Neural cell (in vitro differentiated cells): Measurements from ENCODE around the gene ABCA6. TPM values are rescaled to one million over a fixed set of nuclear protein-coding genes. Genes with fewer than 3 reads are reported as not detected.

Source experiments
- H2AFZ ChIP-seq: fragments of 200-600, 300-800 bp; sonication (generic), shearing (Covaris generic); 2 replicates; pipeline ENCODE4 v1.6.0; 2014; ENCODE audit warnings: low read depth, mild to moderate bottlenecking, antibody characterized with exemption, low read length, moderate library complexity
- H3F3A ChIP-seq: fragments of 200-600 bp; shearing (Covaris generic); 2 replicates; pipeline ENCODE4 v1.6.1; 2016; ENCODE audit warnings: mild to moderate bottlenecking, moderate library complexity, mixed read lengths, antibody characterized with exemption, low read length; ENCODE audit not compliant: insufficient read depth, poor library complexity, severe bottlenecking
- H3K27ac ChIP-seq: fragments of 200-600, 300-800 bp; sonication (generic), shearing (Covaris generic); 2 replicates; pipeline ENCODE4 v1.5.1; 2014; ENCODE audit warnings: mild to moderate bottlenecking, low read length, moderate library complexity
- H3K27me3 ChIP-seq: fragments of 300-800, 200-600 bp; sonication (generic), shearing (Covaris generic); 2 replicates; pipeline ENCODE4 v1.6.0; 2014; ENCODE audit warnings: mild to moderate bottlenecking, low read depth, low read length, moderate library complexity; ENCODE audit not compliant: insufficient read depth
- H3K36me3 ChIP-seq: fragments of 300-800, 200-600 bp; sonication (generic), shearing (Covaris generic); 2 replicates; pipeline ENCODE4 v1.5.1; 2014; ENCODE audit warnings: mild to moderate bottlenecking, antibody characterized with exemption, low read length, moderate library complexity; ENCODE audit not compliant: insufficient read depth
- H3K4me2 ChIP-seq: fragments of 300-800, 200-600 bp; sonication (generic), shearing (Covaris generic); 2 replicates; pipeline ENCODE4 v1.6.0; 2014; ENCODE audit warnings: mild to moderate bottlenecking, low read length
- H3K4me3 ChIP-seq: fragments of 300-800, 200-600 bp; sonication (generic), shearing (Covaris generic); 2 replicates; pipeline ENCODE4 v1.5.1; 2014; ENCODE audit warnings: mild to moderate bottlenecking, low read length, moderate library complexity
- H3K79me2 ChIP-seq: fragments of 200-600 bp; shearing (Covaris generic); replicated peaks from 2 replicates; pipeline ENCODE4 v1.6.0; 2014; ENCODE audit warnings: mild to moderate bottlenecking, low read length, moderate library complexity; ENCODE audit not compliant: insufficient read depth
- H3K9ac ChIP-seq: fragments of 300-800, 200-600 bp; sonication (generic), shearing (Covaris generic); 2 replicates; pipeline ENCODE4 v1.6.1; 2016; ENCODE audit warnings: mild to moderate bottlenecking, low read length, mixed read lengths
- H3K9me2 ChIP-seq: fragments of 200-600 bp; shearing (Covaris generic); 2 replicates; pipeline ENCODE4 v1.6.1; 2016; ENCODE audit warnings: mild to moderate bottlenecking, low read length, mixed read lengths; ENCODE audit not compliant: insufficient read depth
- H3K9me3 ChIP-seq: fragments of 200-600, 300-800 bp; sonication (generic), shearing (Covaris generic); 2 replicates; pipeline ENCODE4 v1.6.1; 2016; ENCODE audit warnings: mild to moderate bottlenecking, mixed run types, low read length, moderate library complexity, mixed read lengths
- H4K20me1 ChIP-seq: fragments of 200-600 bp; shearing (Covaris generic); 2 replicates; pipeline ENCODE4 v1.6.1; 2016; ENCODE audit warnings: mild to moderate bottlenecking, mixed run types; ENCODE audit not compliant: insufficient read depth
- EP300 ChIP-seq: fragments of 450-650 bp; conservative IDR thresholded peaks from 2 replicates; pipeline ENCODE4 v1.6.1; 2014; ENCODE audit warnings: antibody characterized with exemption, mild to moderate bottlenecking, moderate library complexity; ENCODE audit not compliant: poor library complexity, severe bottlenecking
- EZH2 ChIP-seq: fragments of 200-600, 300-800 bp; shearing (Covaris generic), sonication (generic); IDR thresholded peaks from 2 replicates; pipeline ENCODE4 v1.6.1; 2014; ENCODE audit warnings: antibody characterized with exemption, low read length, borderline replicate concordance, mild to moderate bottlenecking; ENCODE audit not compliant: insufficient read depth, poor library complexity, severe bottlenecking
- MXI1 ChIP-seq: fragments of 450-650 bp; conservative IDR thresholded peaks from 2 replicates; pipeline ENCODE4 v1.6.1; 2014; ENCODE audit warnings: antibody characterized with exemption, mild to moderate bottlenecking; ENCODE audit not compliant: poor library complexity, severe bottlenecking
- POLR2AphosphoS5 ChIP-seq: IDR thresholded peaks from 2 replicates; pipeline ENCODE4 v1.6.1; 2012
- RAD21 ChIP-seq: fragments of 450-650 bp; conservative IDR thresholded peaks from 2 replicates; pipeline ENCODE4 v1.6.1; 2014; ENCODE audit warnings: antibody characterized with exemption, mild to moderate bottlenecking, moderate library complexity
- SMC3 ChIP-seq: fragments of 450-650 bp; conservative IDR thresholded peaks from 2 replicates; pipeline ENCODE4 v1.6.1; 2014; ENCODE audit warnings: antibody characterized with exemption, mild to moderate bottlenecking, moderate library complexity; ENCODE audit not compliant: poor library complexity
- TAF1 ChIP-seq: IDR thresholded peaks from 2 replicates; pipeline ENCODE4 v1.6.1; 2012; ENCODE audit warnings: low read depth
- polyA plus RNA-seq: library from polyadenylated mRNA; depleted of rRNA; stranded (reverse); fragments of >200 nt; gene quantifications from 2 replicates; pipeline ENCODE4 v1.2.3, GENCODE V29; 2014
- TF ChIP-seq, protein P1 (sequence below): IDR thresholded peaks from 2 replicates; pipeline ENCODE4 v1.6.1; 2012; ENCODE audit warnings: borderline replicate concordance
- TF ChIP-seq, protein P2 (sequence below): fragments of 450-650 bp; IDR thresholded peaks from 2 replicates; pipeline ENCODE4 v1.5.1; 2014; ENCODE audit warnings: antibody characterized with exemption, mild to moderate bottlenecking, moderate library complexity; ENCODE audit not compliant: poor library complexity, severe bottlenecking

ABCA6 gene
- polyA plus RNA-seq, 1 donor from 2014 or later, result 1.6 TPM

DNA sequence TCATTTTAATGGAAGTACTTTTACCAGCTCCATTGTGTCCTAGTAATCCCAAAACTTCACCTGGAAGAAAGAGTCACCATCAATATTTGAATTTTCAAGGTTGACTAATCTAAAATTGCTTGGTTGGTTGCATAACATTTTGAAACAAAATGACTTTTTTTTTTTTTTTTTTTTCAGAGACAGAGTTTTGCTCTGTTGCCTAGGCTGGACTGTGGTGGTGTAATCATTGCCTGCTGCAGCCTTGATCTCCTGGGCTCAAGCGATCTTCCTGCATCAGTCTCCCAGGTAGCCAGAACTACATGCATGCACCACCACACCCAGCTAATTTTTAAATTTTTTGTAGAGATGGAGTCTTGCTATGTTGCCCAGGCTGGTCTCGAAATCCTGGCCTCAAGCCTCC, 12.6 kb upstream of the ABCA6 start:
- H3K4me2 ChIP-seq, result no peak overlapping the region
- no peaks in the 10 kb centered on the region for H3K9me2 ChIP-seq
- no peaks in the 10 kb centered on the region for H3K27me3 ChIP-seq
- no peaks in the 10 kb centered on the region for H3K79me2 ChIP-seq
- H3K4me3 ChIP-seq, result no peak overlapping the region
- no peak overlapping the region for H3K9ac ChIP-seq
- no peak overlapping the region for H3K27ac ChIP-seq
- H3F3A ChIP-seq, result no peaks in the 10 kb centered on the region
- TF ChIP-seq SMC3 (no peak), RAD21 (no peak), EP300 (no peak), MXI1 (no peak), POLR2AphosphoS5 (no peak), TAF1 (no peak), EZH2 (no peak)
- TF ChIP-seq, protein P1, sequence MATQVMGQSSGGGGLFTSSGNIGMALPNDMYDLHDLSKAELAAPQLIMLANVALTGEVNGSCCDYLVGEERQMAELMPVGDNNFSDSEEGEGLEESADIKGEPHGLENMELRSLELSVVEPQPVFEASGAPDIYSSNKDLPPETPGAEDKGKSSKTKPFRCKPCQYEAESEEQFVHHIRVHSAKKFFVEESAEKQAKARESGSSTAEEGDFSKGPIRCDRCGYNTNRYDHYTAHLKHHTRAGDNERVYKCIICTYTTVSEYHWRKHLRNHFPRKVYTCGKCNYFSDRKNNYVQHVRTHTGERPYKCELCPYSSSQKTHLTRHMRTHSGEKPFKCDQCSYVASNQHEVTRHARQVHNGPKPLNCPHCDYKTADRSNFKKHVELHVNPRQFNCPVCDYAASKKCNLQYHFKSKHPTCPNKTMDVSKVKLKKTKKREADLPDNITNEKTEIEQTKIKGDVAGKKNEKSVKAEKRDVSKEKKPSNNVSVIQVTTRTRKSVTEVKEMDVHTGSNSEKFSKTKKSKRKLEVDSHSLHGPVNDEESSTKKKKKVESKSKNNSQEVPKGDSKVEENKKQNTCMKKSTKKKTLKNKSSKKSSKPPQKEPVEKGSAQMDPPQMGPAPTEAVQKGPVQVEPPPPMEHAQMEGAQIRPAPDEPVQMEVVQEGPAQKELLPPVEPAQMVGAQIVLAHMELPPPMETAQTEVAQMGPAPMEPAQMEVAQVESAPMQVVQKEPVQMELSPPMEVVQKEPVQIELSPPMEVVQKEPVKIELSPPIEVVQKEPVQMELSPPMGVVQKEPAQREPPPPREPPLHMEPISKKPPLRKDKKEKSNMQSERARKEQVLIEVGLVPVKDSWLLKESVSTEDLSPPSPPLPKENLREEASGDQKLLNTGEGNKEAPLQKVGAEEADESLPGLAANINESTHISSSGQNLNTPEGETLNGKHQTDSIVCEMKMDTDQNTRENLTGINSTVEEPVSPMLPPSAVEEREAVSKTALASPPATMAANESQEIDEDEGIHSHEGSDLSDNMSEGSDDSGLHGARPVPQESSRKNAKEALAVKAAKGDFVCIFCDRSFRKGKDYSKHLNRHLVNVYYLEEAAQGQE, result no peak
- TF ChIP-seq, protein P2, sequence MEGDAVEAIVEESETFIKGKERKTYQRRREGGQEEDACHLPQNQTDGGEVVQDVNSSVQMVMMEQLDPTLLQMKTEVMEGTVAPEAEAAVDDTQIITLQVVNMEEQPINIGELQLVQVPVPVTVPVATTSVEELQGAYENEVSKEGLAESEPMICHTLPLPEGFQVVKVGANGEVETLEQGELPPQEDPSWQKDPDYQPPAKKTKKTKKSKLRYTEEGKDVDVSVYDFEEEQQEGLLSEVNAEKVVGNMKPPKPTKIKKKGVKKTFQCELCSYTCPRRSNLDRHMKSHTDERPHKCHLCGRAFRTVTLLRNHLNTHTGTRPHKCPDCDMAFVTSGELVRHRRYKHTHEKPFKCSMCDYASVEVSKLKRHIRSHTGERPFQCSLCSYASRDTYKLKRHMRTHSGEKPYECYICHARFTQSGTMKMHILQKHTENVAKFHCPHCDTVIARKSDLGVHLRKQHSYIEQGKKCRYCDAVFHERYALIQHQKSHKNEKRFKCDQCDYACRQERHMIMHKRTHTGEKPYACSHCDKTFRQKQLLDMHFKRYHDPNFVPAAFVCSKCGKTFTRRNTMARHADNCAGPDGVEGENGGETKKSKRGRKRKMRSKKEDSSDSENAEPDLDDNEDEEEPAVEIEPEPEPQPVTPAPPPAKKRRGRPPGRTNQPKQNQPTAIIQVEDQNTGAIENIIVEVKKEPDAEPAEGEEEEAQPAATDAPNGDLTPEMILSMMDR, result no peak
- no peak overlapping the region for H2AFZ ChIP-seq
- no peaks in the 10 kb centered on the region for H3K36me3 ChIP-seq
- H4K20me1 ChIP-seq, result no peaks in the 10 kb centered on the region
- H3K9me3 ChIP-seq, result no peaks in the 10 kb centered on the region

DNA sequence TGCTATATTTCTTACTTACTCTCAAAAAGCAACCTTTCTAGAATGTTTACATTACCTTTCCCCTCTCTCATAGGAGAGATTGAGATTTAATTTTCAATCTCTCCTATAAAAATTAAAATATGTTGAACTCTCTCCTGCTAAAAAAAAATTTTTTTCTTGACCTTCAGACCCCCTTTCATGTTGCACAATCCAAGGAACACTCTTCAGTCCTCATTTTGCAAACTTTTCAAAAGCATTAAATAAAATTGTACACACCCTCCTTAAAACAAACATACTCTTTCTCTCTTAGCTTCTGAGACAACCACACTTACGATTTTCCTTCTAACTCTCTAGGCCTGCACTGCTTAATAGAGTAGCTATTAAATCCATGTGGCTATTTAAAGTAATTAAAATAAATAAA, 8.6 kb upstream of the ABCA6 start:
- Histone ChIP-seq H3K36me3 (no peaks in the 10 kb centered on the region), H3K27ac (no peak overlapping the region), H3K9me2 (no peaks in the 10 kb centered on the region), H3K9ac (no peak overlapping the region), H3F3A (no peaks in the 10 kb centered on the region), H4K20me1 (no peaks in the 10 kb centered on the region), H3K79me2 (no peaks in the 10 kb centered on the region), H2AFZ (no peak overlapping the region), H3K9me3 (no peaks in the 10 kb centered on the region), H3K27me3 (no peaks in the 10 kb centered on the region), H3K4me3 (no peak overlapping the region), H3K4me2 (no peak overlapping the region)
- TF ChIP-seq, protein P2, result no peak
- TF ChIP-seq, protein P1, result no peak
- TF ChIP-seq TAF1 (no peak), SMC3 (no peak), POLR2AphosphoS5 (no peak), EP300 (no peak), MXI1 (no peak), RAD21 (no peak), EZH2 (no peak)
